KG1 (cell line): ENCODE measurements around the gene TRAF3.

Experiments used
- DNase-seq: peaks from one replicate; lab custom pipeline; 2025; lab: John Stamatoyannopoulos, UW

The TRAF3 gene

GRCh38 chr14:102955636-102956408, 178.6 kb downstream of the TRAF3 start:
- DNase-seq = no peak

GRCh38 chr14:102957222-102957621, 180.0 kb downstream of the TRAF3 start:
- no peak for DNase-seq

DNA sequence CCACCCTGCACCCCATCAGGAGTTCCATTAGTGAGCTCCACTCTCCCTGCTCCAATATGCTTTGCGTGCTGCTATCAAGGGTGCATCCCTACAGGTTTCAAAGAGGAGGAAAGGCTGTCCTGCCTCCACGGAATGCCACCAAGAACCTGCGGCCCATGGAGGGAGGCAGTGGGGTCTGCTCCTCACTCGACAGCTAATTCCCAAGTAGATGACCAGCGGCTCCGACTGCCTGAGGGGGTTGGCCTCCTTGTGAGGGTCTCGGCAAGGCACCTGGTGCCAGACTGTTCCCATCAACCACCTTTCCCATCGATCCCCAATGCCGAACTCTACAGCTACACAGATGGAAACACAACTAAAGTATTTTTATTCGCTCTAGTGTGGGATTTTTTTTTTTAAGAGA, 181.2 kb downstream of the TRAF3 start:
- DNase-seq = no peak
